ENCODE results near the gene PDXP. TPM values are rescaled to one million over a fixed set of nuclear protein-coding genes. Genes with fewer than 3 reads are reported as not detected.

Gene PDXP
- total and polyA plus RNA-seq, 9 of the 15 experiments (the other 6 are each of a cell fraction or from before 2014, with no cell fraction given): 7.9 to 54.2 (median 38.8) TPM

- BruUV-seq (replicated peaks): no TSS peak
- Histone ChIP-seq H3K79me2 (ENCODE audit: control insufficient read depth, insufficient read depth, low read length) (no peaks in the 10 kb centered on the region), H3K9me3 (replicated peaks; ENCODE audit: control insufficient read depth, insufficient read depth, low read depth, low read length) (no peaks in the 10 kb centered on the region), H3K27me3 (ENCODE audit: control insufficient read depth in 2 of 2, insufficient read depth in 2 of 2, low read length in 2 of 2) (no peaks in the 10 kb centered on the region), H3K4me1 (replicated peaks in 1 of 2; ENCODE audit: control insufficient read depth in 2 of 2, insufficient read depth in 2 of 2, low read length in 2 of 2) (peaks cover 0 to 23% of the 10 kb centered on the region in 2 experiments; a peak in 2 of 5 replicates), H3K27ac (ENCODE audit: extremely low read depth, low read depth, low read length) (no peak overlapping the region), H3K9me1 (ENCODE audit: control insufficient read depth, insufficient read depth, low read length) (no peaks in the 10 kb centered on the region), H3K36me3 (ENCODE audit: control insufficient read depth, insufficient read depth, low read length) (no peaks in the 10 kb centered on the region), H2AFZ (ENCODE audit: low read depth, low read length) (no peak overlapping the region), H4K20me1 (replicated peaks; ENCODE audit: control insufficient read depth, insufficient read depth, low read length) (no peaks in the 10 kb centered on the region), H3K9ac (ENCODE audit: insufficient read depth in 1 of 2, low read depth in 2 of 2, low read length in 2 of 2) (no peak overlapping the region), H3K4me3 (no peak overlapping the region), H3K4me2 (ENCODE audit: insufficient read depth, low read length) (no peak overlapping the region)
- 74% methylated on average over 6 of the region's 15 CpGs for WGBS (ENCODE audit: insufficient coverage, low coverage, missing lambda C conversion rate)
- FAIRE-seq (no peak), ATAC-seq (no peak), DNase-seq (ENCODE audit: extremely low read depth in 1 of 4, low spot score in 3 of 4) (no peak)
- ChIA-PET CTCF (ENCODE audit: low intra/inter-chr PET ratio) (no interaction called here), POLR2A (no interaction called here)
- in situ Hi-C loops (cut with MboI) (no loop called here), intact Hi-C loops (cut with micrococcal nuclease) (no loop called here)
- TF ChIP-seq ESRRA (IDR thresholded peaks at IDR 0.05; ENCODE audit: borderline replicate concordance, low read depth) (no peak), BRCA1 (IDR thresholded peaks at IDR 0.05) (no peak), BRCA1 (CRISPR knock-in tag; IDR thresholded peaks at IDR 0.05) (no peak), THAP7 (CRISPR knock-in tag; IDR thresholded peaks at IDR 0.05) (no peak), ZNF740 (CRISPR knock-in tag; IDR thresholded peaks at IDR 0.05) (no peak), ZNF740 (tag; IDR thresholded peaks at IDR 0.05) (no peak), ZBTB17 (CRISPR knock-in tag; IDR thresholded peaks at IDR 0.05) (no peak), FOXK1 (CRISPR knock-in tag; IDR thresholded peaks at IDR 0.05; ENCODE audit: borderline replicate concordance) (no peak), HMBOX1 (IDR thresholded peaks at IDR 0.05) (no peak), ZFP30 (CRISPR knock-in tag; IDR thresholded peaks at IDR 0.05; ENCODE audit: borderline replicate concordance) (no peak), NFXL1 (CRISPR knock-in tag; IDR thresholded peaks at IDR 0.05) (no peak), ADNP (tag; IDR thresholded peaks at IDR 0.05) (no peak), RFX7 (CRISPR knock-in tag; IDR thresholded peaks at IDR 0.05) (no peak), SIRT6 (IDR thresholded peaks at IDR 0.05; ENCODE audit: low read depth, low read length) (no peak), E2F6 (IDR thresholded peaks at IDR 0.05; ENCODE audit: borderline replicate concordance in 1 of 2, extremely low read depth in 1 of 2, insufficient read depth in 1 of 2, insufficient read length in 1 of 2, low read depth in 1 of 2, low read length in 1 of 2, poor library complexity in 1 of 2, severe bottlenecking in 1 of 2) (no peak)
Observed at GRCh38 chr22:37709445-37709765, 50.9 kb downstream of the PDXP start.
